ENCODE data around the gene ASCL1. TPM values are rescaled to one million over a fixed set of nuclear protein-coding genes. Genes with fewer than 3 reads are reported as not detected.

Gene ASCL1
- total RNA-seq, 2 experiments from 2014 or later: not detected

DNA sequence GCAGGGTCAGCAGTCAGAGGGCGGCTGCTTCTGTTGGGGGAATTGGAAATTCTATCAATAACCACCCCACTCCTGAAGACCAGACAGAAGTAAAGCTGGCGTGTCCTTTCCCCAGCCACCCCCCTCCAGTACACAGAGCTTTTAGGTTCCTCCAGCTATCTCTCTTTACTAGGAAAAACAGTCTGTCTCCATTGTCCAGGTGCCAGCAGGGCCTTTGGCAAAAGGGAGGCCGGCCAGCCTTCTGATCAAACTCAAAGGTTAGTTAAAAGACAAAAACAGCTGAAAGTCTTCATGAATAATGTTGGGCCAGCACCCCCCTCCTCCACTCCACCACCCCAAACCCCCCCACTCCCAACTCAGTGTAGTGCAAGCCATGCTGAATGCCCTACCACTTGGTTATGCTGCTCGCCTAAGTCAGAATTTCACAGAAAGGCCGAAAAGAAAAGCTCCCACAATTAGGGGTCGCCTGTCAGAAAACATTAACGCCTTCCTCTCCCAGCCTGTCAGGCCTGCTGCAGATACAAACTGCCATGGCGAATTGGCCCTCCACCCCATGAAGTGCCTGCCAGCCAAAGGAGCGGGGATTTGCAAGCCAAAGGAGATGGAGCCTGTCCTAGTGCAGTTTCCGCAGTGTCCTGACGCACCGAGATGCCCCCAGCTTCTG, 8.9 kb downstream of the ASCL1 start:
- H3K27ac Mint-ChIP-seq: no peak overlapping the region
- no peak overlapping the region for H3K4me3 Mint-ChIP-seq
- peaks cover 4% of the 10 kb centered on the region for H3K9me3 Mint-ChIP-seq
- peaks cover 63% of the 10 kb centered on the region for H3K27me3 Mint-ChIP-seq
- POLR2A ChIA-PET: no interaction called here
- intact Hi-C loops (cut with micrococcal nuclease): no loop called here
- CTCF ChIA-PET: no interaction called here
- H3K36me3 Mint-ChIP-seq: no peaks in the 10 kb centered on the region
- DNase-seq: no peak
- H3K4me1 Mint-ChIP-seq (ENCODE audit: low read depth): peaks cover 18% of the 10 kb centered on the region

DNA sequence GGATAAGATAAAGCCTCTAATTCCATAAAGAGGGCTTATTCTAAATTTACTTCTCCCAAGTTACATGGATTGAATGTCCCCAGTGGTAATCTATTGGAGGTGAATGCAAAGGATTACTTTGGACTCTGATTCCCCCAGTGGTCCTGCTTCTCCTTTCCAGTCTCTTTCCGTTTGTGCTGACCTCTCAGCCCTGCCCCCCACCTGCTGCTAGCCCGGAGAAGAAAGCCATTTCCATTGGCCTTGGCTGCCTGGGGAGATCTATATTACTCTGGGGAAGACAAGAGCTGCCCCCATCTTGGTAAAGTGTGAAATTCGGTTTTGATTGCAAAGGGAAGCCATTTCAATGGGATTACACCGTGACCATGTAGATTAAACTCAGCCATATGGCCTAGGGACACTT, 13.3 kb downstream of the ASCL1 start:
- no peak for DNase-seq
- Mint-ChIP-seq H3K27me3 (peaks cover 27% of the 10 kb centered on the region), H3K9me3 (no peaks in the 10 kb centered on the region), H3K36me3 (no peaks in the 10 kb centered on the region), H3K4me1 (ENCODE audit: low read depth) (peaks cover under 1% of the 10 kb centered on the region), H3K27ac (no peak overlapping the region), H3K4me3 (no peak overlapping the region)
- ChIA-PET CTCF (no interaction called here), POLR2A (no interaction called here)
- intact Hi-C loops (cut with micrococcal nuclease): no loop called here

DNA sequence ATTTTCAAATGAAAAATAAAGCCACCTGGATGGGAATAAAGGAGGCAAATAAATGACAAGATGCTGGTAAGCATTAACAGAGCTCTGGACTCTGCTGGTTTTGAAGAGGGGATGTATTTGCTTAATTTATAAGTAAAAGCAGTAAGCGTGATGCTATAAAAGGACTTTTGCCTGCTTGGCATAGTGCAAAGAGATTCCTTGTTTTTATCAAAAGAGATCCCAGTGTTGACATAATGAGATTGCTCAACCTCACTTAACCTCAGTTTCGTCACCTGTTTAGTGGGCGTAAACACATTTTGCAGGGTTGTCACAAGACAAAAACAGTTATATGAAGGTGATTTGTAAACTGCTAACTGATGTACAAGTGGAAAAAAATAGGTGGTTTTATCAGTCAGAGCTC, 13.8 kb downstream of the ASCL1 start:
- no peak for DNase-seq
- H3K27ac Mint-ChIP-seq: no peak overlapping the region
- no peaks in the 10 kb centered on the region for H3K4me1 Mint-ChIP-seq (ENCODE audit: low read depth)
- intact Hi-C loops (cut with micrococcal nuclease): no loop called here
- CTCF ChIA-PET: no interaction called here
- H3K36me3 Mint-ChIP-seq: no peaks in the 10 kb centered on the region
- POLR2A ChIA-PET: no interaction called here
- H3K9me3 Mint-ChIP-seq: no peaks in the 10 kb centered on the region
- no peak overlapping the region for H3K4me3 Mint-ChIP-seq
- H3K27me3 Mint-ChIP-seq: peaks cover 22% of the 10 kb centered on the region

DNA sequence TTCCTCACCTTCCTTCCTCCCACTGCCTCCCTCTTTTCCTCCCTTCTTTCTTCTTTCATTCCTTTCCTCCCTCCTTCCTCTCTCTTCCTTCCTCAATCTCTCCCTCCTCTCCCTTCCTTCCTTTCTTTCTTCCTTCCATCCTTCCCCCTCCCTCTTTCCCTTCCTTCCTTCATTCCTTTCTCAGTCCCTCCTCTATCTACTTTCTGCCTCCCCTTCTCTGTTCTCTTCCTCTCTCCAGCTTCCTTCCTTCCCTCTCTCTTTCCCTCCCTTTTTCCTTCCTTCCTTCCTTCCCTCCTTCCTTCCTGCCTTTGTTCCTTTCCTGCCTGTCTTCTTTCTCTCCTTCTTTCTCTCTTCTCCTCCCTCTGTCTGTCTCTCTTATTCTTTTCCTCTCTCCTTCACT, 16.1 kb downstream of the ASCL1 start:
- no peaks in the 10 kb centered on the region for H3K9me3 Mint-ChIP-seq
- H3K4me3 Mint-ChIP-seq: no peak overlapping the region
- ChIA-PET POLR2A (no interaction called here), CTCF (no interaction called here)
- DNase-seq: no peak
- no peaks in the 10 kb centered on the region for H3K4me1 Mint-ChIP-seq (ENCODE audit: low read depth)
- H3K27ac Mint-ChIP-seq: no peak overlapping the region
- no peaks in the 10 kb centered on the region for H3K36me3 Mint-ChIP-seq
- intact Hi-C loops (cut with micrococcal nuclease): no loop called here
- H3K27me3 Mint-ChIP-seq: peaks cover 9% of the 10 kb centered on the region

GRCh38 chr12:102976609-102977280, 19.3 kb downstream of the ASCL1 start:
- Mint-ChIP-seq H3K36me3 (no peaks in the 10 kb centered on the region), H3K4me3 (no peak overlapping the region), H3K27me3 (peaks cover 7% of the 10 kb centered on the region), H3K4me1 (ENCODE audit: low read depth) (no peaks in the 10 kb centered on the region), H3K27ac (no peak overlapping the region), H3K9me3 (no peaks in the 10 kb centered on the region)
- CTCF ChIA-PET: interaction anchor here (1.2 kb wide), 1 partner anchor 28 kb away, joined by 3 read pairs; no protein-coding TSS in a partner anchor
- no peak for DNase-seq
- intact Hi-C loops (cut with micrococcal nuclease): no loop called here
- POLR2A ChIA-PET: no interaction called here

DNA sequence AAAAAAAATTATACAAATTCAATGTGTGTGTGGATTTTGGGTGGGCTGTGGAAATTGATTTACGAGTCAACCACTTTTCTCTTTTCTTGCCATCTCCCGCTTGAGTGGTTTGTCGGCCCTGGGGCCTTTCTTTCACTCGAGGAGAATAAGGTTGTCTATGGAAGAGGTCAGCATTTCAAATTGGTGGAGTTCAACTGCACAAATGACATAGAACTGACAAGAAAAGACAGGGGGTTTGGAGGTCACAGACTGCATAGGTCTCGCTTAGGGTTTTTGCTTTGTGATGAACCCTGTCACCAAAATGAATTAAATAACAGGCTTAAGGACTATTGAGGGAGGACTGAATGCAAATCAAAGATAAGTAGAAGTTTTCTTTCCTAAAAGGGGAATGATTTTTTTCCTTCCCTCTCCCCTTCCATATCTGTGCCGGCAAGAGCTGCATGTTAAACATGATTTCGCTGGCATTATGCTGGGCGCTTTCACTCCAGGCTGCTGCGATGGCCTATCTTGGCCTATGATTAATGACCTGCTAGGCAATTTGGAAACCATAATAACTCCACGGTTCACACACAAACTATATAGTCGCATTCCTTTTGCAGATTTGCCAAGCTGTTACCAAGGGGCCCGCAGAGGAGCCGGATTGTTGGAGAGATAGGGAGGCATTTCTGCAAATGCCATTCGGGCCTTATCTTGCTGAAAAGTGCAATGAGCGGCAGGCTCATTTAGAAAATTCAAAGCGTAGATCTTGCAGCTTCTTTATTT, 20.7 kb downstream of the ASCL1 start:
- no peaks in the 10 kb centered on the region for H3K9me3 Mint-ChIP-seq
- CTCF ChIA-PET: no interaction called here
- no peaks in the 10 kb centered on the region for H3K4me1 Mint-ChIP-seq (ENCODE audit: low read depth)
- no peak overlapping the region for H3K4me3 Mint-ChIP-seq
- H3K27me3 Mint-ChIP-seq: peaks cover 9% of the 10 kb centered on the region
- no peak overlapping the region for H3K27ac Mint-ChIP-seq
- POLR2A ChIA-PET: no interaction called here
- intact Hi-C loops (cut with micrococcal nuclease): no loop called here
- H3K36me3 Mint-ChIP-seq: no peaks in the 10 kb centered on the region
- DNase-seq: no peak

DNA sequence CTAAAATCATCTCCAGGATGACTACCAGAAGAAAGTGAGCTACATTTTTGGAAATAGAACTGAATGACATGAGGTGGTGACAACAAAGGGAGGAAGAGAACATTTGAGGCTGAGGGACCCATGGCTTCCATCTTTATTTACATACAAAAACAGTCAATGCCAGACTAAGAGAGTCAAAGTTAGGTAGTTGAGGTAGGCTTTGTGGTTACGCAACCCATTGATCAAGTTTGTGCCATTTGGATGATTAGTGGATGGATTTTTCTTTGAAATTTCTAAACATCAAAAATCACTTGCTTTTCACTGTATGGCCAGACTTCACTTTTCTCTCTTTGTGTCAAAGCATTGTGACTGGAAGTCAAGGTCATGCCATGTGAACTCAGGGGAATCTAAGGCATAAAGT, 22.9 kb downstream of the ASCL1 start:
- Mint-ChIP-seq H3K27ac (no peak overlapping the region), H3K36me3 (no peaks in the 10 kb centered on the region), H3K4me1 (ENCODE audit: low read depth) (no peaks in the 10 kb centered on the region), H3K27me3 (peaks cover 12% of the 10 kb centered on the region), H3K9me3 (no peaks in the 10 kb centered on the region), H3K4me3 (no peak overlapping the region)
- ChIA-PET CTCF (no interaction called here), POLR2A (no interaction called here)
- intact Hi-C loops (cut with micrococcal nuclease): no loop called here
- no peak for DNase-seq

GRCh38 chr12:102990419-102990818, 32.9 kb downstream of the ASCL1 start:
- no peak overlapping the region for H3K4me3 Mint-ChIP-seq
- H3K27ac Mint-ChIP-seq: no peak overlapping the region
- H3K4me1 Mint-ChIP-seq (ENCODE audit: low read depth): peaks cover 7% of the 10 kb centered on the region
- H3K27me3 Mint-ChIP-seq: peaks cover 2% of the 10 kb centered on the region
- intact Hi-C loops (cut with micrococcal nuclease): no loop called here
- ChIA-PET CTCF (no interaction called here), POLR2A (no interaction called here)
- H3K9me3 Mint-ChIP-seq: peaks cover 4% of the 10 kb centered on the region
- no peak for DNase-seq
- no peaks in the 10 kb centered on the region for H3K36me3 Mint-ChIP-seq

DNA sequence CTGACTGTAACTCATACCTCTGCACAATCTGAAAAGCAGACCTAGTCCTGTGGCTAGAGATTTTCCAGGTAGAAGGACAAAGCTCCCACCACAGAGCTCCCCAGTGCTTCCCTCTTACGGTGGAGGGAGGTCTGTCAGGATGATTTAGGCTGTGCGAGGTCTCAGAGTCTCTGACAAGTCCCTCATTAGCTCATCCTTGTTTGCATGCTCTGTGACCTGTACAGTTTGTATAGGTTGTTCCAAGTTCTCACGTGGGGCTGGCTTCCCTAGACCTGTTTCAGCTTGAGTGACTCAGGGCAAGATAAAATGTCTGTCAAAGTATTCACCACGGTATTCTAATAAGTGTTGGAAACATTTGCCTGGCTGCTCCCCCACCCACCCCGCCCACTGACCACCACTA, 34.8 kb downstream of the ASCL1 start:
- no peak overlapping the region for H3K4me3 Mint-ChIP-seq
- ChIA-PET POLR2A (no interaction called here), CTCF (interaction anchor here (1.4 kb wide), 1 partner anchor 556 kb away, joined by 3 read pairs; no protein-coding TSS in a partner anchor)
- intact Hi-C loops (cut with micrococcal nuclease): no loop called here
- peaks cover 2% of the 10 kb centered on the region for H3K27me3 Mint-ChIP-seq
- H3K36me3 Mint-ChIP-seq: no peaks in the 10 kb centered on the region
- peaks cover 7% of the 10 kb centered on the region for H3K4me1 Mint-ChIP-seq (ENCODE audit: low read depth)
- DNase-seq: no peak
- H3K27ac Mint-ChIP-seq: no peak overlapping the region
- peaks cover 8% of the 10 kb centered on the region for H3K9me3 Mint-ChIP-seq

DNA sequence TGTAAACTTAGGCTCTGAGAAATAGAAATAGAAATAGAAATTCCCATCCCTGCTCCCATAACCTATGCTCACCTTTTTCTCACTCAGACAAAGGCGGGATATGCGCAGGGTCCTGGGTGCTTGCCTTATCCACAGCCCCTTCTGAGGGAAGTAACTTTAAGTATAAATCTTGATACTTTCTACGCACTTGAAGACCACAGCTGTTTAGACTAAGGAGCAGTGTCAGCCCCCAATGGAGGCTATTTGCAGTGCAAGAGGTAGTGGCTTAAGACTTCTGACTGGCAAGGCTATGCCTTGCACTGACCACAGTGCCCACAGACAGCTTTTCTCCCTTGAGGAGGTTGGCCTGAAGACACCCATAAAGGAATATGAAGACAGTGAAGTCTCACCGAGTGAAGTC, 35.2 kb downstream of the ASCL1 start:
- H3K27ac Mint-ChIP-seq: no peak overlapping the region
- peaks cover 11% of the 10 kb centered on the region for H3K9me3 Mint-ChIP-seq
- H3K4me1 Mint-ChIP-seq (ENCODE audit: low read depth): peaks cover 7% of the 10 kb centered on the region
- H3K4me3 Mint-ChIP-seq: no peak overlapping the region
- intact Hi-C loops (cut with micrococcal nuclease): no loop called here
- peaks cover 2% of the 10 kb centered on the region for H3K27me3 Mint-ChIP-seq
- CTCF ChIA-PET: no interaction called here
- H3K36me3 Mint-ChIP-seq: no peaks in the 10 kb centered on the region
- POLR2A ChIA-PET: no interaction called here
- no peak for DNase-seq

- Mint-ChIP-seq H3K27ac (no peak overlapping the region), H3K36me3 (no peaks in the 10 kb centered on the region), H3K9me3 (peaks cover 12% of the 10 kb centered on the region), H3K4me3 (no peak overlapping the region), H3K27me3 (peaks cover 2% of the 10 kb centered on the region), H3K4me1 (ENCODE audit: low read depth) (peaks cover 7% of the 10 kb centered on the region)
- ChIA-PET CTCF (no interaction called here), POLR2A (no interaction called here)
- no peak for DNase-seq
- intact Hi-C loops (cut with micrococcal nuclease): no loop called here
These were observed 36.1 kb downstream of the ASCL1 start for GRCh38 chr12:102993537-102993936.

DNA sequence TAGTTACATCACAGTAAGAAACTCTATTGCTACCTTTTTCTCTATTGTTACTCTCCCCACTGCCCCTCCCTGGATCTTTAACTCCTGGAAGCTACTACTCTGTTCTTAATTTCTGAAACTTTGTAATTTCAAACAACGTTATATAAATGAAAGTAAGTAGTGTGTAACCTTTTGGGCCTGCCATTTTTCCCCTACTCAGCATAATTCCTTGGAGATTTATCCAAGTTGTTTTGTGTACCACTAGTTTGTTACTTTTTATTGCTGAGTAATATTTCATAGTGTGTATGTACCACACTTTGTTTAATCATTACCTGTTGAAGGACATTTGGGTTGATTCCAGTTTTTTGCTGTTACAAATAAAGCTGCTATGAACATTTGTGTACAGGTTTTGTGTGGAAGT, 37.9 kb downstream of the ASCL1 start:
- ChIA-PET POLR2A (no interaction called here), CTCF (no interaction called here)
- intact Hi-C loops (cut with micrococcal nuclease): no loop called here
- Mint-ChIP-seq H3K27me3 (no peaks in the 10 kb centered on the region), H3K4me1 (ENCODE audit: low read depth) (peaks cover 7% of the 10 kb centered on the region), H3K36me3 (no peaks in the 10 kb centered on the region), H3K9me3 (peaks cover 16% of the 10 kb centered on the region), H3K27ac (no peak overlapping the region), H3K4me3 (no peak overlapping the region)
- DNase-seq: no peak
